Stimulated activated CD8-positive, alpha-beta memory T cell treated with anti-CD3 and anti-CD28 coated beads, Interleukin-12 subunit alpha, Interleukin-12 subunit beta, amount 100 ng/mL, for 1 hour (primary cell): ENCODE results near the gene USP13.
A peak's percentile ranks its signal among the peaks of the same experiment; 100 is the strongest.
"Not testable (repeated sequence)": the region's sequence is repeated elsewhere in the genome, so short reads cannot be mapped to it uniquely, and the experiment has no call there.

ENCODE experiments used
- DNase-seq: peaks from one replicate; pipeline ENCODE4 v3.0.0-alpha.2; 2020; ENCODE audit warnings: low read depth

USP13 gene

GRCh38 chr3:179652447-179653095 lies at the start of gene USP13:
TSS of gene USP13 (plus strand) at chr3:179653040. CDS start at chr3:179653226, 186 bp downstream.
- peak; percentile 30 for DNase-seq

GRCh38 chr3:179603321-179603720 lies 49.5 kb upstream of the USP13 start:
- DNase-seq: no peak

GRCh38 chr3:179603831-179604230 lies 49.0 kb upstream of the USP13 start:
- no peak for DNase-seq

GRCh38 chr3:179604321-179605078 lies 48.3 kb upstream of the USP13 start, which contains the start of the genes MRPL47 and NDUFB5:
TSS of gene MRPL47 (minus strand) at chr3:179604638. CDS start at chr3:179604624, 14 bp downstream.
TSS of gene NDUFB5 (plus strand) at chr3:179604794. CDS start at chr3:179604816, 22 bp downstream.
- peak; percentile 91 for DNase-seq

- no peak for DNase-seq
Observed at GRCh38 chr3:179606534-179607085, 46.2 kb upstream of the USP13 start.

- DNase-seq: no peak
Observed at GRCh38 chr3:179608931-179609720, 43.7 kb upstream of the USP13 start.

GRCh38 chr3:179610066-179610465 lies 42.8 kb upstream of the USP13 start:
- no peak for DNase-seq

GRCh38 chr3:179613807-179614206 lies 39.0 kb upstream of the USP13 start:
- no peak for DNase-seq

- DNase-seq: no peak
Observed at GRCh38 chr3:179615458-179616173, 37.2 kb upstream of the USP13 start.

- no peak for DNase-seq
Observed at GRCh38 chr3:179622023-179622422, 30.8 kb upstream of the USP13 start.

- no peak for DNase-seq
Observed at GRCh38 chr3:179624451-179624850, 28.4 kb upstream of the USP13 start.

- no peak for DNase-seq
Observed at GRCh38 chr3:179630753-179631451, 21.9 kb upstream of the USP13 start.

- DNase-seq: no peak
Observed at GRCh38 chr3:179640469-179640868, 12.4 kb upstream of the USP13 start.

- DNase-seq: no peak
Observed at GRCh38 chr3:179642871-179643270, 10.0 kb upstream of the USP13 start.

- not testable (repeated sequence) for DNase-seq
Observed at GRCh38 chr3:179643837-179644236, 9.0 kb upstream of the USP13 start.

- DNase-seq: no peak
Observed at GRCh38 chr3:179646177-179646576, 6.7 kb upstream of the USP13 start.

GRCh38 chr3:179651687-179652446 lies 973 bp upstream of the USP13 start:
- DNase-seq: no peak

- peak; percentile 37 for DNase-seq
Observed at GRCh38 chr3:179653096-179653797, 407 bp downstream of the USP13 start.

GRCh38 chr3:179655236-179655635 lies 2.4 kb downstream of the USP13 start:
- DNase-seq: no peak

GRCh38 chr3:179658606-179659005 lies 5.8 kb downstream of the USP13 start:
- no peak for DNase-seq
